GF-D8 (cell line): ENCODE results near the gene TPSD1.
"Not testable (repeated sequence)": the region's sequence is repeated elsewhere in the genome, so short reads cannot be mapped to it uniquely, and the experiment has no call there.

Experiments
- DNase-seq: peaks from one replicate; lab custom pipeline; 2025; lab: John Stamatoyannopoulos, UW

Gene TPSD1

DNA sequence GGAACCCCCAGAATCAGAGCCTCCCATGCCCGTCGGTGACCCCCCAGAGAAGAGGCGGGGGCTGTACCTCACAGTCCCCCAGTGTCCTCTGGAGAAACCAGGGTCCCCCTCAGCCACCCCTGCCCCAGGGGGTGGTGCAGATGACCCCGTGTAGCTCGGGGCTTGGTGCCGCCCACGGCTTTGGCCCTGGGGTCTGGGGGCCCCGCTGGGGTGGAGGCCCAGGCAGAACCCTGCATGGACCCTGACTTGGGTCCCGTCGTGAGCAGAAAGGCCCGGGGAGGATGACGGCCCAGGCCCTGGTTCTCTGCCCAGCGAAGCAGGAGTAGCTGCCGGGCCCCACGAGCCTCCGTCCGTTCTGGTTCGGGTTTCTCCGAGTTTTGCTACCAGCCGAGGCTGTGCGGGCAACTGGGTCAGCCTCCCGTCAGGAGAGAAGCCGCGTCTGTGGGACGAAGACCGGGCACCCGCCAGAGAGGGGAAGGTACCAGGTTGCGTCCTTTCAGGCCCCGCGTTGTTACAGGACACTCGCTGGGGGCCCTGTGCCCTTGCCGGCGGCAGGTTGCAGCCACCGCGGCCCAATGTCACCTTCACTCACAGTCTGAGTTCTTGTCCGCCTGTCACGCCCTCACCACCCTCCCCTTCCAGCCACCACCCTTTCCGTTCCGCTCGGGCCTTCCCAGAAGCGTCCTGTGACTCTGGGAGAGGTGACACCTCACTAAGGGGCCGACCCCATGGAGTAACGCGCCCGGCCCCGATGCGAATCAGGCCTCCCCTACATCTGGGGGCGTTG, 34.8 kb upstream of the TPSD1 start:
- no peak for DNase-seq

DNA sequence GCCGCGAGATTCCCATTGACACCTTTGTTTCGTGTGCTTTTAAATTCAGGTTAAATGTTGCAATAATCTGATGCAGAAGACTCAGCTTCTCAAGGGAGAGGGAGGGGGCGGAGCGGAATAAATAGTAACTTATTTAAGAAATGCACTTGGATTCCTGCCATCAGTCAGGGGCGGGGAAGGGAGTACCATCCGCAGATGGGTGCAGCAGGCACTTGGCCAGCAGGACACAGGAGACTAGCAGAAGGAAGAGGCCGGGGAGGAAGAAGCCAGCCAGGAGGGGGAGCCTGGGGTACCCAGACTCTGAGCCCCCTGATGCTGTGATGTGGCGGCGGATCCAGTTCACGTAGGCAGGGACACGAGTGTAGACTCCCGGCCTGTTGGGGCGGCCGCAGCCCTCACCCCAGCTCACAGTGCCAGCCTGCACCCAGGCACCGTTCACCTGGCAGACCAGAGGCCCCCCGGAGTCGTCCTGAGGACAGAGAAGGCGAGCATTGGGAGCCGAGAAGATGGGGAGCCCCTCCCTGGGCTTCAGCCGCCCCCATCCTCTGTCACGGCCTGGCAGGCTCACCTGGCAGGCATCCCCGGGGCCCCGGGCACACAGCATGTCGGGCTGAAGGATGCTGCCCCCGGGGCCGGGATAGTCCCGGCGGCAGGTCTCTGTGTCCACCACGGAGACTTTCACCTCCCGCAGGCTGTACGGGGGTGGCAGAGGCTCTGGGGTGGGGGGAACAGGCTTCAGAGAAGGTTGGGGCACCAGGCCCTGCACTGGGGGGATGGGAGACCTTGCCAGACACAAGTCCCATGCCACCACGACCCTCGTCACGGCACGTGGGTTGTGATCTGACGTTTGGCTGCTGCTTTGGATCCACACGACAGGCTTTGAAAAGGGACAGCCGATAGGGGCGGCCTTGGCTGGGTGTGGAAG, 34.0 kb upstream of the TPSD1 start:
- no peak for DNase-seq

DNA sequence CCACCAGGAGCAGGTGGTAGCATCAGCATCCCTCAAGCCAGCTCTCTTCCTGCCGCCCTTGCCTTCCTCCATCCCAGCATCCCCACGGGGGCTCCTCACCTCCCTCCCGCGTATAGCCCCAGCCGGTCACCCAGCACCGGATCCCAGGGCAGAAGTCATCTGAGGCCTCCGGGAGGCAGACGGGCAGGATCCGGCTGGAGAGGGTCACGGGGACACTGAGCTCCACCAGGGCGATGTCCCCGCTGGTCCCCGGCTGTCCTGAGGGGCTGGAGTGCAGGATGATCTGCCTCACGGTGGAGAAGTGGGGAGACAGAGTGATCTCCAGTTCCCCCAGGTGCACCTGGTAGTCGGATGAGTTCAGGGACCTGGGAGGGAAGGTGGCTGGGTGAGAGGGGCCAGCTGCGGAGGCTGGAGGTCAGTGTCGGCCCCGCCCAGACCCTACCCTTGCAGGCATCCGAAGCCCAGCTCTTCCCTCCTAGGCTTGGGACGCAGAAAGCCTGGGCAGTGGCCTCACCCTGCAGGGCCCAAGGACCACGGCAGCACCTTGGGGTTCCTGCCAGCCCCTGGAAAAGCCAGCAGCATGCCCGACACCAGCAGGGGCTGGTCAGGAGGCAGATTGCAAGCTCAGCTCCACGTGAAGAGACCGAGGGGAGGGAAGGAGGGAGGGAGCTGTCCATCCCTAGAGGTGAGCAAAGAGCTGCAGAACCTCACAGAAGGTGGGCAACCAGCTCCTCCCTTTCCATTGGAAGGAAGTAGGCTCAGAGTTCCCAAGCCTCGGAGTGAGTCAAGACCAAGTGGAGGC, 33.1 kb upstream of the TPSD1 start:
- DNase-seq: no peak

DNA sequence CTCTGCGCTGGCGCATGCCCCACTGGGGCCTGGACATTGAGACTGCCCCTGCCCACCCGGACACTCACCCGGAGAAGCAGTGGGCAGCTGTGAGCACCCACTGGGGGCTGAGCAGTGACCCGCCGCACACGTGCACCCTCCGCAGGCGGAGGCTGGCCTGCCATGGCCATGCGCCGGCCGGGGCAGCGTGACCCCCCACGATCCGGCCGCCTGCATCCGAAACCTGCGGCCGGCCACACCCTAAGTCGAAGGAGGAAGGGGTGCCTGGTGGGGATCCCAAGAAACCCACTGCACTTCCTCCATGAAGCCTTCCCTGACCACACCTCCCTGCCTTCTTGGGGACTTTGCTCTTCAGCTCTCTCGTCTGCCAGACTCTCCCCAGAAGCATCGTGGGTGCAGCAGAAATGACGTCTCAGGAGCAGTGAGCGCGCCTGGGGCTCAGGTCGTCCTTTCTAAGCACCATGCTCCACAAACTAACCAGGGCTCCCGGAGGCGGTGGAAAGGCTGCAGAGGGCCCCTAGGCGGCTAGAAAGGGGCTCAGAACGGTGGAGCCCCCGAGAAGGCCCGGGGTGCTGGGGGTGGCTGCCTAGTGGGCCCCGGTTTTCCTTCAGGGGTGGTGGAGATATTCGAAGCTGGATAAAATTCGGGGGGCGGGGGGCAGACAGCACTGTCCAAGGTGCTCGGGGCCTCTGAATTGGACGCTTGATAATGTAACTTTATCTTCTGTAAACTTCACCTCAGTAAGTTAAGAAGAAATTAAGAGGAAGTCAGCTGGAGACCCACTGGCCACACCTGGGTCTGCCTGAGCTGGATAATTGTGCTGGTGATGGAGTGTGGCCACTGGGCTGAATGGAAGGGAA, 32.3 kb upstream of the TPSD1 start:
- DNase-seq: no peak

DNA sequence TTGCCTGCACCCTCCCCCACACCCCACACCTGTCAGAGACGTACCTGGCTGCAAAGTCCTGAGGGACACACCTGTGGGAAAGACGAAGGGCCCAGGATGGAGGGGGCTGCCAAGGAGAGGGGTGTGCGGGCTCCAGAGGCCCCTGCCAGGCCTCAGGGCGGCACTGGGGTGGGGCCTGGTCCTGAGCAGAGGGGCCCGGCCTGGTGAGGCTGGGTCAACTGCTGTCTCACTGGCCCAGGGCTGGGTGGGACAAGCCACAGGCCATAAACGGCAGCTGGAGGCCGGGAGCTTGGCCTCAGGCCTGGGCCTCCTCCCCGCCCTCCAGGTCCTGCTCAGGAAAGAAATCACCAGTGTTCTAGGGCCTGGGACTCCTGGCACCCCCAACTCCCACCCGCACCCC, 31.3 kb upstream of the TPSD1 start:
- DNase-seq: no peak

DNA sequence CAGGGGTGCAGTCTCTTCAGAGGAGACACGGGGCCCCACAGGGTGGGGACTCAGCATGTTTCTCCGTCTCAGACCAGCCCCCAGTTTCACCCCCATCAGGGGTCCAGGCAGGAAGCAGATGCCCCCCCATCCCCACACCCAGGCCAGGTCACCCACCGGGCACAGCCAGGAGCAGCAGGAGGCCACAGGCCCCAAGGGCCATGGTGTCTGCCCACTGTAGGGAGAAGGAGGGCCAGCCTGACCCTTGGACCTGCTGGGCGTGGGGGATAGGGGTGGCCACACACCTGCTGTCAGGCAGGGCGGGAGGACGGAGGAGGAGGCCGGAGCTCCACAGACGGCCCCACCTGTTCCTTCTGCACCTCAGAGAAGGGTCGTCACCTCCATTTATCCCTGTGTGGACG, 30.8 kb upstream of the TPSD1 start, which contains the start of gene TPSG1:
Gene TPSG1 (minus strand): TSS at position 218 of the 401 bp plus-strand sequence. CDS start 16 bp downstream, at position 202.
- no peak for DNase-seq

DNA sequence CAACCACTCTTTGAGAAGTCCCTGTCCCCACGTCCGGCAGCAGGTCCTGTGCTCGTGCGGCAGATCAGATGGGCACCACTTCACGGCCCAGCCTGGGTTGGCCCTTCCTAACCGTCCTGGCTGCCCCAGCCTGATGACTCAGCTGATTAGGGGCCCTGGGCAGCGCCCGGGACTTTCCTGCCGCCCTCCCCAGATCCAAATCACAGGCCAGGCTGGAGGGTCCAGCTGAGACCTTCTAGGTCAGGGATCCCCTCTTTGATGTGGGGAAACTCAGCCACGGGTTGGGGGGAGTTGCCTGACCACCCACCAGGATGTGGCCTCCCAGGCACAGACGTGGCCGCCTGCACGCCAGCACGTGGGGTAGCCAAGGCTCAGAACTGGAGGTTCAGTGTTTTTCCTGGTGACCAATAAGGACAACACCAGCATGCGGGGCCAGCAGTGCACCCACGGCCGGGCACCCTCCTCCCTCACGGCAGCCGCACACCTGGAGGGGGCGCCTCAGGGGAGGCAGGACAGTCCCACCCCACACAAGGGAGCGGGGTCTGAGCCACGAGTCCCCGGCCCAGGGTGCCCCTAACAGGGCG, 30.0 kb upstream of the TPSD1 start:
- DNase-seq: not testable (repeated sequence)

DNA sequence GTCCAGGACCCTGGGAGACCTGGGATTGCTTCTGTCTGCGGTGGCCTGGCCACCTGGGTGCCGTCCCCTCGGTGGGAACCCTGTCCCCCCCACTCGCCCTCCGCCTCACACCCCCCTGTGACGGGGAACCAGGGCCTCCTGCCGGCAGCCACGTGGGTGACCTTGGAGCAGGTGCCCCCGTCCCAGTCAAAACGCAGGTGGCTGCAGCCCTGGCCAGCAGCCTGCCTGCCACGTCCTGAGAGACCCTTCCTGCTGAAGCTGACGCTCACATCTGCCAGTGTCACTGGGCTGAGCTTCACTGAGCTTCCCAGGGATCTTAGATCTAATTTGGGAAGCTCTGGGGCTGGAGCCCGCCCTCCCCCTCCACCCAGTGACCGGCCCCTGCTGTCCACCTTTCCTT, 29.2 kb upstream of the TPSD1 start:
- not testable (repeated sequence) for DNase-seq

DNA sequence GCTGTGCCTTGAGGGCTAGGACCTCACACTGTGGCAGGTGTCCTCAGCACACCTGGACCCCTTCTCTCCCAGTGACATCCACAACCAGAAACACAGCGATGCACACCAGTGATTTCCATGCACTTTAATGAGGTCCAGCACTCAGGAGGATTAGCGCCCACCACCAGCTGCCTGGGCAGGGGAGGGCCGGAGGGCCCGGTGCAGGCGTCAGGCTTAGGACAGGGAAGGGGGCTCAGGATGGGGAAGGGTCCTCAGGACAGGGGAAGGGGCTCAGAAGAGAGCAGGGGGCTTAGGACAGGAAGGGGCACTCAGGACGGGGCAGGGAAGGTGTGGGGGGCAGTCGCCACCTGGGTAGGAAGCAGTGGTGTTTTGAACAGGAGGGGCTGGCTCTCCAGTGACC, 27.6 kb upstream of the TPSD1 start:
- not testable (repeated sequence) for DNase-seq

DNA sequence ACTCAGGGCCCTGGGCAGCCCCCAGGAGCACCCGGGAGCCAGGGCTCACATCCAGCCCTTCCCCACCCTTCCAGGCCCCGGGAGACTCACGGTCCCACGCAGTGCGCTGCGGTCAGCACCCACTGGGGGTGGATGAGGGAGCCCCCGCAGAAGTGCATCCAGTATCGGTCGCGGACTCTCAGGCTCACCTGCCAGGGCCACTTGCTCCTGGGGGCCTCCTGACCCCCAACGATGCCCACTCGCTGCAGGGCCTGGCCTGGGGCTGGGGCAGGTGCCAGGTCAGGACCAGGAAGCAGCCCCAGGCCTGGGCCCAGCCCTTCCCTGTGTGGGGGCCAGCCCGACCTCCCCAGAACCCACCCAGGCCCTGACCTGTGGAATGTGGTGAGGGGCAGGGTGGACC, 26.4 kb upstream of the TPSD1 start:
- not testable (repeated sequence) for DNase-seq

DNA sequence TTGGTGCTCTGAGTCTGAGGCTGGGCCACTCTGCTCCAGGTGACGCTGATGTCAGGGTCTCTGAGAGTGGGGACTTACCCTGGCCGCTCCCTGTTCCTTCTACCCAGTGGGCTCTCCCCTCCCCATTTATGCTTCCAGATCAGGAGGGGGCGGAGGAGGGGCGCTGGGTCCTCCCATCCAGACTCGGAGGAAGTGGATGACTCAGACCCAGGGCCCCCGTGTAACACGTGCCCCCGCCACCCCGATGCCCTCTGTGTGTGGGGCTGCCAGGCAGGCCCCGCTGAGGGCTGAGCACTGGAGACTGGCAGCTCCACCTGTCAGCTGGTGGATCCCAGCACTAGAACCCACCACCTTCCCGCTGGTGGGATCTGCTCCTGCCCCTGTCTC, 25.8 kb upstream of the TPSD1 start, which contains the start of gene TPSB2:
Gene TPSB2 (minus strand): TSS at position 101 of the 387 bp plus-strand sequence. CDS start 233 bp downstream, outside the sequence.
- not testable (repeated sequence) for DNase-seq

DNA sequence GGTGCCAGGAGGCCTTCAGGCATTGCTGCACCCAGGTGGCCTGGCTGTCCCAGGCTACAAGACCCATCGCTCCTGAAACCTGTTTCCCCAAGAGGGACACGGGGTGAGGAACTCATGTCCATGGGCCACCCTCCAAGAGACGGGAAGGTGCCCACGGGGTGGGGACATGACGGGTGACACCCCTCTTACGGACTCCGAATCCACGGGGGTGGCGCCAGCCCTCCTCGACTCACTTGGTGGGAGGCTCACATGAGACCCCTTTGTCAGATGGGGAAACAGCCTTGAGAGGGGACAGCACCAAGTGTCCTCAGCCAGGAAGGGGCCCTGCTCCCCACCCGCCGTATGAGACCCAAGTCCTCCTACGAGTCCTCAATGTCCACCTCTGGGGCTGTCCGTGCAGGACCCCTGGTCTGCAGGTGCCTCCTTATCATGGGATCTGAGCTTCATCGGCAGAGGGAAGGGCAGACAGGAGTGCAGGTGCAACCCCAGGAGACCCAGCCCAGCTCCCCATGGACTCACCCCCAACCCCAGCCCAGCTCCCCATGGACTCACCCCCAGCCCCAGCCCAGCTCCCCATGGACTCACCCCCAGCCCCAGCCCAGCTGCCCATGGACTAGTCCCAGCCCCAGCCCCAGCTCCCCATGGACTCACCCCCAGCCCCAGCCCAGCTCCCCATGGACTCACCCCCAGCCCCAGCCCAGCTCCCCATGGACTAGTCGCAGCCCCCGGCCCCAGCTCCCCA, 25.2 kb upstream of the TPSD1 start:
- not testable (repeated sequence) for DNase-seq

DNA sequence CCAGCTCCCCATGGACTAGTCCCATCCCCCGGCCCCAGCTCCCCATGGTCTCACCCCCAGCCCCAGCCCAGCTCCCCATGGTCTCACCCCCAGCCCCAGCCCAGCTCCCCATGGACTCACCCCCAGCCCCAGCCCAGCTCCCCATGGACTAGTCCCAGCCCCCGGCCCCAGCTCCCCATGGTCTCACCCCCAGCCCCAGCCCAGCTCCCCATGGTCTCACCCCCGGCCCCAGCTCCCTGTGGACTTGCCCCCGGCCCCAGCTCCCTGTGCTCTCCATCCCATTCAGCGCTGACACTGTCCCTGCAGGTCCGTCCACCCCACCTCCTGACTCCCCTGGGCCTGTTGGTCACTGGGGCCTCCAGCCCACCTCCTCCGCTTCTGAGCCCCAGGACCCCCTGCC, 24.6 kb upstream of the TPSD1 start:
- DNase-seq: not testable (repeated sequence)

DNA sequence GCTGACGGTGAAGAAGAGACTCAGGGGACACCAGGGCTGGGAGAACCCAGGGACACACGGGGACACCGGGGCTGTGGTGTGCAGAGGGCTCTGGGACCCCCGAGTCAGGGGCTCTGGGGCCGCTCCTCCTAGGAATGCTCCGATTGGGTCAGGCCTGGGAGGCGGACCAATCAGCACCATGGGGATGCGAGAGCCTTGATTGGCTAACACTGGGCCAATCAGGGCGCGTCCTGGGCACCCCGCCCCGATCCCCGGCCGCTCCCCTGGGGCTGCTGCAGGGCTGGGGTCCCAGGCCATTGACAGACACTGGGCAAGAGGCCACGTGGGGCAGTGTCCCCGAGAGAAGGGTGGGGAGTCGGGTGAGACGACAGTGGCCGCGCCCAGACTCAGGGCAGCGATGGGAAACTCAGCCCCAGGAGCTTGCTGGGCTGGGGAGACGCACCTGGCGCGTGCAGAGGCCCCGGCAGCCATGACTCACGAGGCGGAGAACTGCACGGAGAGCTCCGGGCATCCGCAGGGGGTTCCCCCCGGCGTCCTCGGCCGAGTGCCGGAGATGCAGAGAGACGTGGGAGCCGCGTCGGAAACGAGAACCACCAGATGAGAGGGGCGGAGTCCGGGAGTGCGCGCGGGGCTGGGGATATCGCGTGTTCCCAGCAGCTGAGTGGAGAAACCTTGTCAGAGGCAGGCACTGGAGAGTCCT, 23.7 kb upstream of the TPSD1 start:
- DNase-seq: not testable (repeated sequence)

DNA sequence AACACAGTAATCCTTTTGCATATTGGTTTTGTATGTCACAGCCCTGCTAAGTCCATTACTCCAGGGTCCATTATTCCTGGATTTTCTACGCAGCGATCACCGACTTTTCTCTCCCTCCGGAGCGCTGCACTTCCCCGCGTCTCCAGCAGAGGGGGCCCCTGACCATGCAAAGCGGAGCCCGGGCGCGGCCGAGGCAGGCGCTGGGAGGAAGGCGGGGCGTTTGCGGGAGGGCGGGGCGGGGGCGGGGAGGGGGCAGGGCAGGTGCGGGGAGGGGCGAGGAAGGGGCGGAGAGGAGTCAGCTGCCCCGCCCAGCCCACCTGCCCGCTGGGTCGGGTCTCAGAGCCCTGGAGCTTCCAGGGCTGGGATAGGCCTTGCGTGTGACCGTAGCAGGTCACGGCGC, 19.2 kb upstream of the TPSD1 start:
- DNase-seq: not testable (repeated sequence)

DNA sequence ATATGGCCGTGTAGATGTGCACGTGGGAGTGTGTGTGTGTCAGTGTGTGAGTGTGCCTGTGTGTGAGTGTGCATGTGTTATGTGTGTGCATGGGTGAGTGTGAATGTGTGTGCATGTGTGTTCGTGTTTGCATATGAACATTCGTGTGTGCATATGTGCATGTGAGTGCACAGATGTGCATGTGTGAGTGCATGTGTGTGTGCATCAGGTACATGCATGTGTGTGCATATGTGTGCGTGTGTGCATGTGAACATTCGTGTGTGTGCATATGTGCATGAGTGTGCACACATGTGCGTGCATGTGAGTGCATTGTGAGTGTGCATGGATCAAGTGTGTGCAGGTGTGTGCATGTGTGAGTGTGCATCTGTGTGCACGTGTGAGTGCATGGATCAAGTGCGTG, 17.9 kb upstream of the TPSD1 start:
- no peak for DNase-seq

DNA sequence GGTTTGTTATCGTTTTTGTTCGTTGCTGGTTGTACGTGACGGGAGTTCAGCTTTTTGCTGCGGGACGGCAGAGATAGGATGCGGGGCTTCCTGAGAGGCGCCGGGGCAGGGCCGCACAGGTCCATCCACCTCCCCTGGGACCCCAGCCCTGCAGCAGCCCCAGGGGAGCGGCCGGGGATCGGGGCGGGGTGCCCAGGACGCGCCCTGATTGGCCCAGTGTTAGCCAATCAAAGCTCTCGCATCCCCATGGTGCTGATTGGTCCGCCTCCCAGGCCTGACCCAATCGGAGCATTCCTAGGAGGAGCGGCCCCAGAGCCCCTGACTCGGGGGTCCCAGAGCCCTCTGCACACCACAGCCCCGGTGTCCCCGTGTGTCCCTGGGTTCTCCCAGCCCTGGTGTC, 17.0 kb upstream of the TPSD1 start:
- not testable (repeated sequence) for DNase-seq

DNA sequence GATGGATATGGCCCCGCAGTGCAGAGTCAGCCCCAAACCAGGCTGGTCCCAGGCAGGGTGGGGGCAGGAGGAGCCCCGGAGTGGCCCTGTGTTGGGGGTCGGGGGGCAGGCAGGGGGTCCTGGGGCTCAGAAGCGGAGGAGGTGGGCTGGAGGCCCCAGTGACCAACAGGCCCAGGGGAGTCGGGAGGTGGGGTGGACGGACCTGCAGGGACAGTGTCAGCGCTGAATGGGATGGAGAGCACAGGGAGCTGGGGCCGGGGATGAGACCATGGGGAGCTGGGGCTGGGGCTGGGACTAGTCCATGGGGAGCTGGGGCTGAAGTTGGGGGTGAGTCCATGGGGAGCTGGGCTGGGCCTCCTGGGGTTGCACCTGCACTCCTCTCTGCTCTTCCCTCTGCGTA, 16.3 kb upstream of the TPSD1 start:
- not testable (repeated sequence) for DNase-seq

DNA sequence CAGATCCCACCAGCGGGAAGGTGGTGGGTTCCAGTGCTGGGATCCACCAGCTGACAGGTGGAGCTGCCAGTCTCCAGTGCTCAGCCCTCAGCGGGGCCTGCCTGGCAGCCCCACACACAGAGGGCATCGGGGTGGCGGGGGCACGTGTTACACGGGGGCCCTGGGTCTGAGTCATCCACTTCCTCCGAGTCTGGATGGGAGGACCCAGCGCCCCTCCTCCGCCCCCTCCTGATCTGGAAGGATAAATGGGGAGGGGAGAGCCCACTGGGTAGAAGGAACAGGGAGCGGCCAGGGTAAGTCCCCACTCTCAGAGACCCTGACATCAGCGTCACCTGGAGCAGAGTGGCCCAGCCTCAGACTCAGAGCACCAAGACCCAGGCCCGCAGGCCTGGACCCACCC, 15.4 kb upstream of the TPSD1 start, which contains the start of gene TPSAB1:
Gene TPSAB1 (plus strand): TSS at position 270 of the 400 bp plus-strand sequence. CDS start 234 bp downstream, outside the sequence.
- not testable (repeated sequence) for DNase-seq
